Stimulated activated CD8-positive, alpha-beta memory T cell treated with anti-CD3 and anti-CD28 coated beads, Interleukin-7, amount 100 ng/mL, for 24 hours (primary cell): ENCODE data around the gene NAT16.
"Not testable (repeated sequence)": the region's sequence is repeated elsewhere in the genome, so short reads cannot be mapped to it uniquely, and the experiment has no call there.

Source experiments
- DNase-seq: peaks from one replicate; pipeline ENCODE4 v3.0.0-alpha.2; 2020; ENCODE audit warnings: low read depth

NAT16 gene

GRCh38 chr7:101156866-101157589, 23.1 kb downstream of the NAT16 start:
- no peak for DNase-seq

GRCh38 chr7:101156277-101156676, 23.8 kb downstream of the NAT16 start:
- no peak for DNase-seq

DNA sequence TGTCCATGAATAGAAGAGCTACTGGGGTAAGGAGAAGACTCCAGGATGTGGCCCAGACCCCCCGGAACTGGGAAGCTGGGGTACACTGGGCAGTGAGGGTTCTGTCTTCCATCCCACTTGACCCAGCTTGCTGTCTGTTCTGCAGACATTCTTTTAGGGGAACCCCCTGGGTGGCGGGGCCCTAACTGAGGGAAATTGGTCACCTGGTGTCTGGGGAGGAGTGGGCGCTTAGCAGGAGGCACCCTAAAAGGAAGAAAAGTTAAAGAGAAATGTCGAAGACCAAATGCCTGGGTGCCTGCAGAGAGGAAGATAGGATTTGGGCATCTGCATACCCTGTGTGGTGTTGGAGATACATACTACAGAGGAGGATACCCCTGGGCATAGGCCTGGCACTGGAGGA, 24.8 kb downstream of the NAT16 start:
- DNase-seq, result no peak

DNA sequence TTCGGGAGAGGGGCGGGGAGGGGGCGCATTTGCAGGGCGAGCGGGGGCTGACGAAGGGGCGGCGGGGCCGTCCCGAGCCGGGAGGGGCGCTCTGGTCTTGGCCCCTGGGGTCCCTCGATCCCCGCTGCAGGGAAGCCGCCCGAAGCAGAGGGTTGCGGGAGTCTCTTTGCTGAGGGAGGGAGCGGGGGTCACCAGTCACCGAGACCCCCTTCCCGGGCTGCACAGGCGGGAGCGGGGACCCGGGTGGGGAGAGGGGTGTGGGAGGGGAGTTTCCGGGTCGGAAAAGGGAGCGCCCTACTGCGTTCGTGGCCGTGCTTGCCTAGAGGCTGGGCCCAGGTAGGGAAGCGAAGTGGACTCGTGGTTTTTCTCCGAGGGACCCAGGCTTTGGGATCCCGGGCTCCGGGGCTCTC, 25.4 kb downstream of the NAT16 start:
- DNase-seq, result no peak

- peak; percentile 84 for DNase-seq
Measured at GRCh38 chr7:101153969-101154692, 26.0 kb downstream of the NAT16 start, which contains the start of gene AP1S1. Gene AP1S1, plus strand, starts transcription at chr7:101154476. Its CDS starts 39 bp downstream, at chr7:101154515.

DNA sequence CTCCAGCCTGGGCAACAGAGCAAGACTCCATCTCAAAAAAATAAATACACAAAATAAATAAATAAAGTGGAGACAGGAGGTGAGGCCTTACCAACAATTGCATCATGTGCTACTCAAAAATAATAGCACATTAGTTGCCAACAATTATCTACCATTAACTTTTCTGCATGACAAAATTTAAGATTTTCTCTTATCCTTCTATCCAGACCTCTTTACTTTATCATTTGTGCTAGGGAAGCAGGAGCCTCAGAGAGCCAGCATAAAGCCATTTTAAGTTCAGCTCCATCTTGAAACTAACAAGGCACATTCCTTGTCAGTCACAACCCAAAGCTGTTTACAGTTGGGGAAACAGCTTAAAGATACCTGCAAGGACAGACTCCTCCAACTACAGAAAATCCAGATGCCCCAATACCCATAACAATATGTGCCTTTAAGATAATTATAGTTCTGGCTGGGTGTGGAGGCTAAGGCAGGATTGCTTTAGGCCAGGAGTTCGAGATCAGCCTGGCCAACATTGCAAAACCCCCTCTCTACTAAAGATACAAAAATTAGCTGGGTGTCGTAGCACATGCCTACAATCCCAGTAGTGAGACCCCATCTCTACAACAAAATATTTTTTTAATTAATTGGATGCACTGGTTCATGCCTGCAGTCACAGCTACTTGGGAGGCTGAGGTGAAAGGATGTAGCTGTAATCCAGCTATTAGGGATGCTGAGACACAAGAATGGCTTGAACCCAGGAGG, 28.0 kb downstream of the NAT16 start:
- no peak for DNase-seq

DNA sequence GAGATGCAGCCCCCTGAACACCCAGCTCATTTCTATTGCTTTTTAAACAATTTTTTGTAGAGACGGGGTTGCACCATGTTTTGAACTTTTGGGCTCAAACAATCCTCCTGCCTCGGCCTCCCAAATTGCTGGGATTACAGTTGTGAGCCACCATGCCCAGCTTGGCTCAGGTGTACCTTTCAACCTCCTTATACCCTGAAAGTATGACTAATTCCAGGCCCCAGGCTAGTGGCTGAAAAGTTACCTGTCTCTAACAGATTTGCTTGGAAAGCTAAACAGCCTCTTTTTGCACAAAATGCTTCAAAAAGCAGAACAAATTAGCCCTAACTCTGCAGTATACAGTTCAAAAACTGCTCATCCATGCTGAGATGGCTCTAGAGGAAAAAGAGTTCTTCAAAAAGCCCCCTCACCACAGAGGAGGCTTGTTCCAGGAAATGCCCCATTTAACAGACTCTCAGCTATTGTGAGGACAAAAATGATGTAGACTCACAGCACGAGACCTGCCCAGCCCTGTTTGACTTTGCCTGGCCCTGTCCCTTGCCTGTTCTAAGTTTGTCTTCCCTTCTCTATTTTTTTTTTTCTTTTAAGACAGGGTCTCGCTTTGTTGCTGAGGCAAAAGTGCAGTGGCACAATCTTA, 39.2 kb downstream of the NAT16 start:
- DNase-seq, result no peak

GRCh38 chr7:101140339-101140699, 39.8 kb downstream of the NAT16 start:
- no peak for DNase-seq

DNA sequence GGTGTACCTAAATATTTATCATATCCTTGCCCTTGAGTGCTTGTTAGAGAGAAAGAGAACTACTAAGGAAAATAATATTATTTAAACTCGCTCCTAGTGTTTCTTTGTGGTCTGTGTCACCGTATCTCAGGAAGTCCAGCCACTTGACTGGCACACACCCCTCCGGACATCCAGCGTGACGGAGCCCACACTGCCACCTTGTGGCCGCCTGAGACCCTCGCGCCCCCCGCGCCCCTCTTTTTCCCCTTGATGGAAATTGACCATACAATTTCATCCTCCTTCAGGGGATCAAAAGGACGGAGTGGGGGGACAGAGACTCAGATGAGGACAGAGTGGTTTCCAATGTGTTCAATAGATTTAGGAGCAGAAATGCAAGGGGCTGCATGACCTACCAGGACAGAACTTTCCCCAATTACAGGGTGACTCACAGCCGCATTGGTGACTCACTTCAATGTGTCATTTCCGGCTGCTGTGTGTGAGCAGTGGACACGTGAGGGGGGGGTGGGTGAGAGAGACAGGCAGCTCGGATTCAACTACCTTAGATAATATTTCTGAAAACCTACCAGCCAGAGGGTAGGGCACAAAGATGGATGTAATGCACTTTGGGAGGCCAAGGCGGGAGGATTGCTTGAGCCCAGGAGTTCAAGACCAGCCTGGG, 41.8 kb downstream of the NAT16 start:
- peak; percentile 78 for DNase-seq

- DNase-seq, result no peak
Measured at GRCh38 chr7:101137651-101138212, 42.4 kb downstream of the NAT16 start.

DNA sequence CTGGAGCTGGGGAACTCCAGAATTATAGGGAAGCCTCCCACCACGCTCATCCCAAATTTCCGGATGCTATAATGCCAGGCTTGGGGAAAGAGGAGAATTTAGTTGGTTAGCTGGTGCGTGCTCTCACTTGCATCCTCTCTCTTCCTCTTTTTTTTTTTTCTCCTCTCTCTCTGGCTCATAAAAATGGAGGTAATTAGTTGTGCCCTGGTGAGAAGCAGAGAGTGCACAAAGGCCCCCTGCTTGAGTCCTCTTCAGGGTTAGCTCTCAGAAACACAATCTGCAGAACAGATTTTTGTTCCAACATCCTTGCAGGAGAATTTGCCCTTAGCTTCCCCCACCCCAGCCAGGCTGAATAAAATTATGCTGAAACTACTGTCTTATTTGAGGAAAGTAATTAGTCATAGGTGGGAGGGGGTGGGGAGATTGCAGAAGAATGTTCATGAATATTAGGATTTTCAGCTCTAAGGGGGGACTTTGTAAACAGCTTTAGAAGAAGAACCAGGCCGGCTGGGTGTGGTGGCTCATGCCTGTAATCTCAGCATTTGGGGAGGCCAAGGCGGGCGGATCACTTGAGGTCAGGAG, 45.6 kb downstream of the NAT16 start:
- DNase-seq, result no peak

- no peak for DNase-seq
Measured at GRCh38 chr7:101133621-101134398, 46.3 kb downstream of the NAT16 start.

DNA sequence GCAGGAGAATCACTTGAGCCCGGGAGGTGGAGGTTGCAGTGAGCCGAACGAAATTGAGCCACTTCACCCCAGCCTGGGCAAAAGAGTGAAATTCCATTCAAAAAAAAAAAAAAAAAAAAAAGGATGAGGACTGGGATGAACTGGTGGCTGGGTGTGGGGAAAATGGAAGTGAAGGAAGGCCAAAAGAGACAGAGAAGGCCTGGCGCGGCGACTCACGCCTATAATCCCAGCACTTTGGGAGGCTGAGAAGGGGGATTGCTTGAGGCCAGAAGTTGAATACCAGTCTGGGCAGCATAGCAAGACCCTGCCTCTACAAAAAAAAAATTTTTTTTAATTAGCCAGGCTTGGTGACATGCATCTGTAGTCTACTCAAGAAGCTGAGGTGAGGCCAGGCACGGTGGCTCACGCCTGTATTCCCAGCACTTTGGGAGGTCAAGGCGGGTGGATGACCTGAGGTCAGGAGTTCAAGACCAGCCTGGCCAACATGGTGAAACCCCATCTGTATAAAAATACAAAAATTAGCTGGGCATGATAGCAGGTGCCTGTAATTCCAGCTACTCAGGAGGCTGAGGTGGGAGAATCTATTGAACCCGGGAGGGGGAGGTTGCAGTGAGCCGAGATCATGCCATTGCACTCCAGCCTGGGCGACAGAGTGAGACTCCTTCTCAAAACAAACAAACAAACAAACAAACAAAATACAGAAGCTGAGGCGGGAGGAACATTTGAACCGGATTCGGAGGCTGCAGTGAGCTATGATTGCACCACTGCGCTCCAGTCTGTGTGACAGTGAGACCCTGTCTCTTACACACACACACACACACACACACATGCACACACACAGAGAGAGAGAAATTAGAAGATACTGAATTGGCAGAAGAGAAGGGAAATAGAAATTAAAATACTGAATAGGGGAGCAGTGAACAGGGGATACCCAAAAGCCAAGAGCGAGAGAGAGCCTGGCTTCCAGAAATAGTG, 47.2 kb downstream of the NAT16 start:
- DNase-seq, result not testable (repeated sequence)

- DNase-seq, result no peak
Measured at GRCh38 chr7:101129603-101130117, 50.4 kb downstream of the NAT16 start.

DNA sequence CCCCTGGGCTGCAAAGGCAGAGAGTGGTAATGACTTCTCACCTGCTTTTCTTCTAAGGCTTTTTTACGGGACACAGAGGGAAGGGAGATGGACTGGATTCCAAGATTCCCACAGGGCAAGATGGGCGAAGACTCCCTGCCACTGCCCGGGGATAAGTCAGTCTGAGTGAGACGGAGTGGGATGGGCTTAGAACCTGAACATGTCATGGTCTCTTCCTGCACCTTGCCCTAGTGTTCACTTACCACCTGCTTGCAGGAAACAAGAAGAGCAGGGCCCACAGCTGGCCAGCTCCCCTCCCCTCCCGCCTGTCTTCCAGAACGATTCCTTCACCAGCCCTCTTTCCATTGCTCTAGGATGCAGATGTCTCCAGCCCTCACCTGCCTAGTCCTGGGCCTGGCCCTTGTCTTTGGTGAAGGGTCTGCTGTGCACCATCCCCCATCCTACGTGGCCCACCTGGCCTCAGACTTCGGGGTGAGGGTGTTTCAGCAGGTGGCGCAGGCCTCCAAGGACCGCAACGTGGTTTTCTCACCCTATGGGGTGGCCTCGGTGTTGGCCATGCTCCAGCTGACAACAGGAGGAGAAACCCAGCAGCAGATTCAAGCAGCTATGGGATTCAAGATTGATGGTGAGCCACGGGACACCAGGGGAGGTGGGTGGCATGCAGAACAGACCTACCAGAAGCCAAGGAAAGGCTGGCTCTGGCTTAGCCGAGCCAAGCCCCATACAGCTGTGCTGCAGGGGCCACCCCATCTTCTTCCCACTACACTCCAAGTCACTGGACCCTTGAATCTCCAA, 51.9 kb downstream of the NAT16 start:
- no peak for DNase-seq

- no peak for DNase-seq
Measured at GRCh38 chr7:101127460-101128039, 52.5 kb downstream of the NAT16 start.

DNA sequence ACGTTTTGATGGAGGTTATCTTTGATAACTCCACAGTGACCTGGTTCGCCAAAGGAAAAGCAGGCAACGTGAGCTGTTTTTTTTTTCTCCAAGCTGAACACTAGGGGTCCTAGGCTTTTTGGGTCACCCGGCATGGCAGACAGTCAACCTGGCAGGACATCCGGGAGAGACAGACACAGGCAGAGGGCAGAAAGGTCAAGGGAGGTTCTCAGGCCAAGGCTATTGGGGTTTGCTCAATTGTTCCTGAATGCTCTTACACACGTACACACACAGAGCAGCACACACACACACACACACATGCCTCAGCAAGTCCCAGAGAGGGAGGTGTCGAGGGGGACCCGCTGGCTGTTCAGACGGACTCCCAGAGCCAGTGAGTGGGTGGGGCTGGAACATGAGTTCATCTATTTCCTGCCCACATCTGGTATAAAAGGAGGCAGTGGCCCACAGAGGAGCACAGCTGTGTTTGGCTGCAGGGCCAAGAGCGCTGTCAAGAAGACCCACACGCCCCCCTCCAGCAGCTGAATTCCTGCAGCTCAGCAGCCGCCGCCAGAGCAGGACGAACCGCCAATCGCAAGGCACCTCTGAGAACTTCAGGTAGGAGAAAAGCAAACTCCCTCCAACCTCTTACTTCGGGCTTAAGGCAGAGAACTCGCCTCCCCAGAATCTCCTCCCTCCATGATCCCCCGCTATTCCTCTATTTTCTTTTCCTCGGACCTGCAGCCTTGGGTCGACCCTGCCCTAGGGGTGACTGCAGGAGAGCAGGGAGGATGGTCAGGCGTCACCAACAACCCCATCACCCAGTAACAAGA, 53.2 kb downstream of the NAT16 start, which contains the start of gene SERPINE1:
Gene SERPINE1, plus strand, starts transcription at position 454 of the 809 bp plus-strand sequence. CDS start 1,290 bp downstream, outside the sequence.
- DNase-seq, result peak; percentile 17
